Measurements from ENCODE around the gene PCDHGC3. TPM values are rescaled to one million over a fixed set of nuclear protein-coding genes. Genes with fewer than 3 reads are reported as not detected.

The PCDHGC3 gene
- total and polyA plus RNA-seq, 2 of the 4 experiments (the other 2 are of a cell fraction), result 21.1 to 72.1 TPM

DNA sequence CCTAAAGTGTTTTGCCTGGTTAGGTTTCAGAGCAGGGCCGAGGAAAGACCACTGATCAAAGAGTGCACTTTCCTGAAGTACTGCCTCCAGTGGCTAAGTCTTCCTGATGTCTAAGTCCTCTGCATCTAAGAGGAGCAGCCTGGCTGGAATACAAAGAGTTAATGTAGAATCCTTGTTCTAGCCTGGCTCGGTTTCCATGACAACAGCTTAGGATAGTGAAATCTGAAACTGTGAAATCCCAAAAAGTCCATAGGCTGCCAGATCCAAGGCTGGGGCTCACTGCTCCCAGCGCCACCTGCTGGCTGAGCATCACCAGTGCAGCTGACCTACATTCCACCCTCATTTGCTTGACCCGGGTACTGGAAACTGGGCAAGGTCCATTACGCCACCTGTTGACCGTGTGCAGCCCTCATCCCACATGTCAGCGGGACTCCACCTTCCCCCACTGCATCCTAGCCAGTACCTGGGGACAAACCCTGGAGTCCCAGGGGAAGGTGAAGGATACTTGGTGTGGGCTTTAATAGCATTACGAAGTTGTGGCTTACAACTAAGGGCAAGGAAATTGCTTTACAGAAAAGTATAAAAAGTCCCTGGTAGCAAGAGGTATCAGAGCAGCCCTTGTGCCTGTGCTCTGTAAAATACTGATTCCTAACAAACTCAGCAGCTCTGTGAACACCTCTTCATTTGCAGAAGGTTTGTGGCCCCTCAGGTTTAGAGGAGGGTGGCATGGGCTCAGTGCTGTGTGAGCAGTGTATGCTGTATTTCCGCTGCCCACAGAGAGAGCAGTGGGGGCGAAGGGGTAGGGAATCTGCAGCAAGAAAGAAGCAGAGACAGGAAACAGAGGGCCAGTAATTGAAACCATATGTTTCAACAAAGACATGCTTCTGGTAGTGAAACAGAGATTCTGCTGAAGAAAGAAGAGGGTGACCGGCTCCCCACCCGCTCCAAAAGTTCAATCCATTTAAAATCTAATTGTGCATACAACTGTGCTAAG lies 49.1 kb downstream of the PCDHGC3 start:
- Histone ChIP-seq H3K4me2 (ENCODE audit: low read depth, low read length) (peak overlapping the region; percentile 58), H2BK120ac (ENCODE audit: low read depth, low read length) (peak overlapping the region; percentile 72), H3K56ac (ENCODE audit: extremely low read depth, insufficient read depth, low read length) (peak overlapping the region; percentile 32; the same call in 1 of the 2 replicates), H3K9ac (ENCODE audit: low read depth, low read length) (peak overlapping the region; percentile 35), H3K36me3 (ENCODE audit: control insufficient read depth, insufficient read depth, low read length) (no peaks in the 10 kb centered on the region; the same call in none of the 2 replicates), H3K4ac (ENCODE audit: low read depth, low read length) (peak overlapping the region; percentile 72), H2BK5ac (ENCODE audit: low read depth, low read length, poor library complexity, severe bottlenecking) (peak overlapping the region; percentile 74), H3K14ac (replicated peaks; ENCODE audit: low read depth, low read length) (peak overlapping the region; percentile 62), H2BK20ac (ENCODE audit: low read depth, low read length) (peak overlapping the region; percentile 70), H3K27me3 (ENCODE audit: control insufficient read depth, insufficient read depth, low read length) (no peaks in the 10 kb centered on the region), H3K9me3 (ENCODE audit: control insufficient read depth, insufficient read depth, low read length) (no peaks in the 10 kb centered on the region), H3K4me1 (ENCODE audit: control insufficient read depth, insufficient read depth, low read length) (peaks cover 37% of the 10 kb centered on the region), H4K20me1 (ENCODE audit: insufficient read depth, low read length) (no peaks in the 10 kb centered on the region), H2AK9ac (replicated peaks; ENCODE audit: low read depth, low read length, poor library complexity) (peak overlapping the region; percentile 90), H3K4me3 (ENCODE audit: insufficient read depth, low read depth, low read length) (no peak overlapping the region), H4K8ac (ENCODE audit: low read depth in 2 of 2, low read length in 2 of 2) (peak overlapping the region in 1 of 2 experiments; percentile 69; a peak in 2 of 4 replicates), H3K27ac (ENCODE audit: insufficient read depth, low read length) (peak overlapping the region; percentile 83), H2AK5ac (ENCODE audit: low read depth, low read length) (peak overlapping the region; percentile 53; the same call in 1 of the 2 replicates), H2BK15ac (ENCODE audit: low read depth, low read length) (peak overlapping the region; percentile 37; the same call in 1 of the 3 replicates), H3K79me1 (ENCODE audit: low read depth in 1 of 2, low read length in 2 of 2) (peaks cover 0 to 23% of the 10 kb centered on the region in 2 experiments; a peak in 2 of 4 replicates), H3K23ac (ENCODE audit: low read depth, low read length) (peak overlapping the region; percentile 73), H3K18ac (ENCODE audit: low read depth, low read length) (peak overlapping the region; percentile 53), H4K91ac (ENCODE audit: insufficient read depth, low read depth, low read length) (peak overlapping the region; percentile 63), H4K5ac (ENCODE audit: low read depth, low read length) (peak overlapping the region; percentile 13; the same call in 1 of the 2 replicates), H3K9me1 (ENCODE audit: insufficient read depth, low read length) (peaks cover 13% of the 10 kb centered on the region), H2AFZ (replicated peaks; ENCODE audit: low read length, poor library complexity) (peak overlapping the region; percentile 75)
- in situ Hi-C loops (cut with MboI; ENCODE audit: low sequenced_read_pairs) (loop anchor here (5.0 kb wide), 1 partner anchor 48 kb away; the partner anchor contains the start of gene PCDHGC3), intact Hi-C loops (cut with micrococcal nuclease) (loop anchor here (1.0 to 2.0 kb wide), 5 partner anchors 32 to 112 kb away; partner anchors contain the start of genes PCDHGA12, PCDHGB7 and PCDHGC3), dilution Hi-C loops (cut with HindIII; ENCODE audit: low sequenced_read_pairs, unreplicated experiment) (no loop called here)
- BruUV-seq (replicated peaks), result no TSS peak
- ChIA-PET POLR2A (ENCODE audit: unreplicated experiment) (no interaction called here), CTCF (interaction anchor here (0.6 to 3.8 kb wide), 16 partner anchors 11 to 205 kb away, joined by 3 to 24 read pairs (median 5); partner anchors contain the start of genes PCDHGA10, PCDHGA11, PCDHGB7 and PCDHGC5)
- WGBS, 2 experiments (ENCODE audit: extremely low coverage in 2 of 2, insufficient read length in 1 of 2), result 0% methylated on average over 1 of the region's 12 CpGs; no CpG with 5 or more reads in 1 of the 2 experiments
- ATAC-seq (ENCODE audit: low read depth) (peak; percentile 71), DNase-seq (peak; percentile 97)
- TF ChIP-seq BHLHE40 (IDR thresholded peaks at IDR 0.05; ENCODE audit: low read depth, low read length), result no peak
- TF ChIP-seq MXI1 (IDR thresholded peaks at IDR 0.05; ENCODE audit: borderline replicate concordance, low read depth, low read length), result 0 out of 2 replicates have a peak, but pooled peaks have one; percentile 30
- TF ChIP-seq RCOR1 (IDR thresholded peaks at IDR 0.05; ENCODE audit: insufficient replicate concordance, low read length), result peak; percentile 75
- TF ChIP-seq FOS (IDR thresholded peaks at IDR 0.05; ENCODE audit: low read depth, low read length), result 0 out of 2 replicates have a peak, but pooled peaks have one; percentile 4
- peak; percentile 99 for TF ChIP-seq SMC3 (IDR thresholded peaks at IDR 0.05; ENCODE audit: low read depth, low read length)
- TF ChIP-seq, protein P1, sequence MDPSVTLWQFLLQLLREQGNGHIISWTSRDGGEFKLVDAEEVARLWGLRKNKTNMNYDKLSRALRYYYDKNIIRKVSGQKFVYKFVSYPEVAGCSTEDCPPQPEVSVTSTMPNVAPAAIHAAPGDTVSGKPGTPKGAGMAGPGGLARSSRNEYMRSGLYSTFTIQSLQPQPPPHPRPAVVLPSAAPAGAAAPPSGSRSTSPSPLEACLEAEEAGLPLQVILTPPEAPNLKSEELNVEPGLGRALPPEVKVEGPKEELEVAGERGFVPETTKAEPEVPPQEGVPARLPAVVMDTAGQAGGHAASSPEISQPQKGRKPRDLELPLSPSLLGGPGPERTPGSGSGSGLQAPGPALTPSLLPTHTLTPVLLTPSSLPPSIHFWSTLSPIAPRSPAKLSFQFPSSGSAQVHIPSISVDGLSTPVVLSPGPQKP (IDR thresholded peaks at IDR 0.05; ENCODE audit: borderline replicate concordance, low read depth, low read length), result no peak
- TF ChIP-seq CHD1 (IDR thresholded peaks at IDR 0.05; ENCODE audit: low read depth, low read length), result 0 out of 2 replicates have a peak, but pooled peaks have one; percentile 29
- peak; percentile 59; the same call in 1 of the 2 replicates for TF ChIP-seq MAZ (IDR thresholded peaks at IDR 0.05; ENCODE audit: borderline replicate concordance, low read depth, low read length)
- TF ChIP-seq NFE2L2 (IDR thresholded peaks at IDR 0.05; ENCODE audit: low read depth, low read length), result no peak
- TF ChIP-seq, protein P2, sequence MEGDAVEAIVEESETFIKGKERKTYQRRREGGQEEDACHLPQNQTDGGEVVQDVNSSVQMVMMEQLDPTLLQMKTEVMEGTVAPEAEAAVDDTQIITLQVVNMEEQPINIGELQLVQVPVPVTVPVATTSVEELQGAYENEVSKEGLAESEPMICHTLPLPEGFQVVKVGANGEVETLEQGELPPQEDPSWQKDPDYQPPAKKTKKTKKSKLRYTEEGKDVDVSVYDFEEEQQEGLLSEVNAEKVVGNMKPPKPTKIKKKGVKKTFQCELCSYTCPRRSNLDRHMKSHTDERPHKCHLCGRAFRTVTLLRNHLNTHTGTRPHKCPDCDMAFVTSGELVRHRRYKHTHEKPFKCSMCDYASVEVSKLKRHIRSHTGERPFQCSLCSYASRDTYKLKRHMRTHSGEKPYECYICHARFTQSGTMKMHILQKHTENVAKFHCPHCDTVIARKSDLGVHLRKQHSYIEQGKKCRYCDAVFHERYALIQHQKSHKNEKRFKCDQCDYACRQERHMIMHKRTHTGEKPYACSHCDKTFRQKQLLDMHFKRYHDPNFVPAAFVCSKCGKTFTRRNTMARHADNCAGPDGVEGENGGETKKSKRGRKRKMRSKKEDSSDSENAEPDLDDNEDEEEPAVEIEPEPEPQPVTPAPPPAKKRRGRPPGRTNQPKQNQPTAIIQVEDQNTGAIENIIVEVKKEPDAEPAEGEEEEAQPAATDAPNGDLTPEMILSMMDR (conservative IDR thresholded peaks at IDR 0.05; ENCODE audit: low read depth, low read length), result peak; percentile 99; the same call in 1 of the 2 replicates
- TF ChIP-seq CEBPB (IDR thresholded peaks at IDR 0.05; ENCODE audit: low read depth, low read length), result no peak
- TF ChIP-seq RAD21 (IDR thresholded peaks at IDR 0.05; ENCODE audit: low read length), result peak; percentile 95

All from IMR-90 (cell line).